Suprapubic skin (tissue), 3 donors: ENCODE results near the gene BCHE.

ENCODE experiments used
- CTCF ChIP-seq, 2 donors: fragments of 200-600 bp in 1 of 2; fragments of 450-650 bp in 1 of 2; sonication (generic) in 1 of 2; IDR thresholded peaks; one replicate each; pipeline ENCODE4 v1.5.1; 2016 to 2019; ENCODE audit warnings: antibody characterized with exemption in 2 of 2, mild to moderate bottlenecking in 1 of 2, moderate library complexity in 1 of 2
- POLR2A ChIP-seq, 2 donors: fragments of 450-650 bp; IDR thresholded peaks; one replicate each; pipeline ENCODE4 v1.6.1; 2017; ENCODE audit warnings: antibody characterized with exemption in 2 of 2, mild to moderate bottlenecking in 2 of 2, moderate library complexity in 2 of 2

GRCh38 chr3:165749821-165750220 lies 87.4 kb downstream of the BCHE start:
- TF ChIP-seq POLR2A (IDR thresholded peaks at IDR 0.05) (no peak), CTCF (IDR thresholded peaks at IDR 0.05) (no peak)
